ENCODE data around the gene GALNT18.
"Not testable (repeated sequence)": the region's sequence is repeated elsewhere in the genome, so short reads cannot be mapped to it uniquely, and the experiment has no call there.

GALNT18 gene

DNA sequence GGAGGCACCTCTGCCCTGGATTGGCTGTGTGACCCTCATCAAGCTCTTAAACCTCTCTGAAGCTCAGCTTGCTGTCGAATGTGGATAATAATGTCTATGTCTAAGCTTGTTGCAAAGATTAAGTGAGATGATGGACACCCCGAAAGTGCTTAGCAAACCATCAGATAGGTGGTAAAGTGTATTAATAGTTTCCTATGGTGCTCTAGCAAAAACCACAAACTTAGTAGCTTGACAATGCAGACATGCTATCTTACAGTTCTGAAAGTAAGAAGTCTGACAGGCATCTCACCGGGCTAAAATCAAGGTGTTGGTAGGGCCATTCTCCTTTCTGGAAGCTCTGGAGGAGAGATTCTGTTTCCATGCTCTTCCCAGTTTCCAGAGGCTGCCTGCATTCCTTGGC lies 162.2 kb downstream of the GALNT18 start:
- no peak for DNase-seq (ENCODE audit: low read depth in 2 of 2)

DNA sequence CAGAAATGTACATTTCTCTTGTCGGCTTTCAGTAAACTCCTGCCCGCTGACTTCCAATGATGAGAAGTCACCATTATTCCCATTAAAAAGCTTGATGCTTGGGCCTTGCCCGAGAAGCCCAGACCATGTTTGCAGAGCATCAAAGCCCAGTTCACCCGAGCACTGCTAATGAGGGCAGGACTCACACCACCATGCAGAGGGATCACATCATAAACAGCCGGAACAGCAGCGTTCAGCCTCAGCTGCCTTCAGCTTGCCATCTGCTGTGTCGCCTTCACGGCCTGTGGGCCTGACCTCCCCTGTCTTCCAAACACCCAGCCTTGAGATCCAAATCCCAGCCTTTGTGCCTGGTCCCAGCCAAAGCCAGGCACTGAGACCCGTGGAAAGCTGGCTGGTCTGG lies 163.3 kb downstream of the GALNT18 start:
- DNase-seq (ENCODE audit: low read depth in 2 of 2): no peak

DNA sequence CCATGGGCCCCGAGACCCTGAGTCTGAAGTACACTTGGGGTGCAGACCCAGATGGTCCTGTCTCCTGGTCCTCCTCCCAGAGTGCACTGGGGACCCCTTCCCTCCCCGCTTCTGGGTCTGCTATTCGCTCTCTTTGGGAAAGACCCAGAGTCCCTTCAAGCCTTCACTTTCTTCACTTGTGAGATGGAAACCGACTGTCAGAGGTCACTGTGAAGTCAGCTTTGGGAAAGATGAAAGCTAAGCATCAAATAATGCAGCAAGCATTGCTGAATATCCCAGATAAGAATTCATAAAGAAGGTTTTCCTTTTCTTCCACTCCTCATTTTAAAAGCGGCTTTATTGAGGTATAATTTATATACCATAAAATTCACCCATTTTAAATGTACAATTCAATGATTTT lies 163.8 kb downstream of the GALNT18 start:
- no peak for DNase-seq (ENCODE audit: low read depth in 2 of 2)

DNA sequence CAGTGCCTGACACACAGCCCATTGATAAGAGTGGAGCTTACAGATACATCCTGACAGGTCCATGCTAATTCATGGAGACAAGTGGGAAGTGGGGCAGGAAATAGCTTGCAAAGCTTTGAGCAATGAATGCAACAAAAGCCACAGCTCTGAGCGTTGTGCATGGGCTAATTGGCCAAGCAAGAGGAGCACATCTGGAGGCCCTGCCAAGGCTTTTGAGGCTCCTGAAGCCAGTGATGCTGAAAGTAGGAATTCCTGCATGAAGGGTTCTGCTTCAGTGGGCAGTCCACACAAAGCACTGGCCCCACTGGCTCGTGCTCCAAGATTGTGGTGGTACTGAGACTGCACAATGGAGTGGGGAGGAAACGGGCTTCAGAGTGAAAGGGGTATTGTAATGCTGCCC lies 164.9 kb downstream of the GALNT18 start:
- DNase-seq (ENCODE audit: low read depth in 2 of 2): no peak

DNA sequence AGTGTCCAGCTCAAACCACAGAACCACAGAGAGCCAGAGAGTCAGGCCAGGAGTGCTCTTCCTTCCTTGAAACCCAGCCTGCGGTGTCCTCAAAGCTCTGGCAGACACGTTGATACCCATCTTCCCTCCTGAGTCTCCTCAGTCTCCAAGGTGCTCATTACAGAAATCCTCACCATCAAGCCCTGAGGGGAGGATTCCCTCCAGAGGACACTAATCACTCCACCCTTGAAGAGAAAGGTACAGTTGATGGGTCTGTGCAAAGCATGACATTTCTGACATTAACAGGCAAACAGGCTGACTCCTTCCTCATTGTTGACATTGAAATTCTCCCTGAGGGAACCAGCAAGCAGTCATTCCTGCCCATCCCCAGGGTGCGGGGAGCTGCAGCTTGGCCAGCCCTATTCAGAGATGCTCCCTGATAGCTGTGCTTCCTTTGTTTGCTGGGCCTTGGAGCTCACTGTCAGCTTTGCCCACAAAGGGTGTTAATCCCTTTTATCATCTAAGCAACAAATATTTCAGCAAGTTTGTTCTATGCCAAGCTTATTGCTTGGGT lies 167.1 kb downstream of the GALNT18 start:
- no peak for DNase-seq (ENCODE audit: low read depth in 2 of 2)

DNA sequence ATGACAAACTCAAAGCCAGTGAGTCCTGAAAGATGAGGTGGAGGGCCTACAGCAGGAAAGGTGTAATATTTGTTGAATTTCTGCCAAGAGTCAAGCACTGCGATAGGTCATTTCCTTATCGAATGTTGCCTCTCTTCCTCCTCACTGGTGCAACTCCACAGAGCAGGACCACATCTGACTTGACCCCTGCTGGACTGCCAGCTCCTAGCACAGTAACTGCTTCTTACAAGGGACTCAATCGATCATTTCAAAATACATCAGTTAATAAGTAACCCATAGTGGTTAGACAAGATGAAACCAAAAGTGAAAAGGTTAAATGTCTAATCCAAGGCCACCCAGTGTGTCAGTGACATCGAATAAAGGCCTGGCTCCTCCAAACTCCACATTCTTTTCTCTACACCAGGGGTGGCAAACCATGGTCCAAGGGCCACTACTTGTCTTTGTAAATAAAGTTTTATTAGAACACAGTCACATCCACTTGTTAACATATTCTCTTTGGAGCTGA lies 170.3 kb downstream of the GALNT18 start:
- DNase-seq (ENCODE audit: low read depth in 2 of 2): no peak

DNA sequence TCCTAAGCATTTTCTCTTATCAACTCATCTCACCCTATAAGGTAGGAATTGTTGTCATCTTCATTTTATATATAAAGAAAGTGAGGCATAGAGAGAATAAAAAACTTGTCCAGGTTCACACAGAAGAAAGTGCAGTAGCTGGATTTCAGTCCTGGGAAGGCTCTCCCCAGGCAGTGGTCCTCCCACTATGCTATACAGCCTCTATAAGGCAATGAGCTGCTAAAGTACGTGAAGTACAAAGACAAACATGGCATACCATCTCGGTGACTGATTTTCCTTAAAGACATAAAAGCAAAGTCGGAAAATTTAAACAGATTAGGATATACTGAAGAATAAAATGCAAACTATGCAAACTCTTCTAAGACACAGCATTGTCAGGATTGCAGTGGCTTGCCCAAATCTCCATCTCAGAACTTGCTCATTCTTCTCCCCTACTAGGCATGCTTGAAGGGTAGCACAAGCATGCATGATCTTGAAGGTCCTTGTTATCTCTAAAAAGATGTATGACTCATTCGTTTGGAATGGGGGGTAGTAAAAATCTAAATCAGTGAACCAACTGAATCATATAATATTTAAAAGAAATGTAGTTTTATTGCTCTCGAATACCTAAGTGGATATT lies 171.0 kb downstream of the GALNT18 start:
- no peak for DNase-seq (ENCODE audit: low read depth in 2 of 2)

DNA sequence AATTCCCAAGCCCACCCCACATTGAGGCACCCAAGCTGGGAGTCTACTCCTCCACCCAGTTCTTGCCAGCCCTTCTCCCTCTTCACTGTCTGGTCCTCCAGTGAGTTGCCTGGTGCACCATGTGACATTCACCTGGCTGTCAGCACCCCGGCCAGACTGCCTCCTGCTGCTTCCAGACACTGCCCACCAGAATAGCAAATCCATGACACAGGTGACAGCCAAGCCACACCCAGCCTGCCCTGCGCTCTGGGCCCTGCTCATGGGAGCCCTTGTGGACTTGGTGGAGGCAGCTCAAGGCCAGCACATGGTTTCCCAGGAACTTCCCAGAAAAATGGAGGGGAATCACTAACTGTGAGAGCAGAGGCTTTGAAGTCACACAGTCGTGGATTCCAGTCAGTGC lies 172.5 kb downstream of the GALNT18 start:
- no peak for DNase-seq (ENCODE audit: low read depth in 2 of 2)

DNA sequence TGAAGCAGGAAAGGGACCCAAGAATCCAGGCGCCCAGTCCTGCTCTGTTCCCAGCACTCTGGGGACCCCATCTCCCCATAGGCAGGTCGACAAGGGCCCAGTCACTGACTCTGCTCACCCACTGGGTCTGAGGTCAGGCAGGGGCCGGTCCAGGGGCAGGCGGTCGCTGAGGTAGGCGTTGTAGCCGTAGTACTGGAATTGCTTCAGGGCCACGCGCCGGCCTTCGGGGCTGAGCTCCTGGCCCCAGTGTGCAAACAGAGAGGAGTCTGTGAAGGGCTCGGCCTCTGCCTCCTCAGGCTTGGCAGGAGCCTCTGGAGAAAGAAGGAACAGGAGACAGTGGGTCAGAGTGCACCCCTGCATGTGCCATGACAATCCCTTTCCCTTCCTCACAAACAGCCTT lies 173.2 kb downstream of the GALNT18 start:
- no peak for DNase-seq (ENCODE audit: low read depth in 2 of 2)

DNA sequence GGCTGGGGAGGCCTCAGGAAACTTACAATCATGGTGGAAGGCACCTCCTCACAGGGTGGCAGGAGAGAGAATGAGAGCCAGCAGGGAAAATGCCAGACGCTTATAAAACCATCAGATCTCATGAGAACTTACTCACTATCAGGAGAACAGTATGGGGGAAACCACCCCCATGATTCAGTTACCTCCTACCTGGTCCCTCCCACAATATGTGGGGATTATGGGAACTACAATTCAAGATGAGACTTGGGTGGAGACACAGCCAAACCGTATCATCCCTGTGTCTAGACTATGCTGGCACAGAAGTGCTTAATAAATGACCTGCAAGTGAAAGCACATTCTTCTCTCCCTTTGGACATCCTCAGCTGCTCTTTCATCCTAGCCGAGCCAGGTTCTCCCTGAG lies 174.2 kb downstream of the GALNT18 start:
- not testable (repeated sequence) for DNase-seq (ENCODE audit: low read depth in 2 of 2)

DNA sequence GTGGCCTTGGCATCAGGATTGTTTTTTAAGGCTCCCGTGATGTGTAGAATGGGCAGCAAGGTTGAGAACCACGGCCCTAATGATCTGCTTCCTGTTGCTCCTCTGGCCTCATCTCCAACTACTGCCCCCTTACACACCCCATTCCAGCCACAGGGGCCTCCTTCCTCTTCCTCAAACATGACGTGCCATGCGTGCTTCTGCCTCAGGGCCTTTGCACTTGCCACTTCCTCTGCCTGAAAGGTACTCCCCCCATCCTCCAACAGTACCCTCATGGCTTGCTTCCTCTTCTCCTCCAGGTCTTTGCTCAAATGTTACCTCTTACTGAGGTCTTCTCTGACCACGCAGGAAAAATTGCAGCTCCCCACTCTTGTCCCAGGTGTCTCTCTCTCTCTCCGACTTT lies 174.8 kb downstream of the GALNT18 start:
- DNase-seq (ENCODE audit: low read depth in 2 of 2): no peak

DNA sequence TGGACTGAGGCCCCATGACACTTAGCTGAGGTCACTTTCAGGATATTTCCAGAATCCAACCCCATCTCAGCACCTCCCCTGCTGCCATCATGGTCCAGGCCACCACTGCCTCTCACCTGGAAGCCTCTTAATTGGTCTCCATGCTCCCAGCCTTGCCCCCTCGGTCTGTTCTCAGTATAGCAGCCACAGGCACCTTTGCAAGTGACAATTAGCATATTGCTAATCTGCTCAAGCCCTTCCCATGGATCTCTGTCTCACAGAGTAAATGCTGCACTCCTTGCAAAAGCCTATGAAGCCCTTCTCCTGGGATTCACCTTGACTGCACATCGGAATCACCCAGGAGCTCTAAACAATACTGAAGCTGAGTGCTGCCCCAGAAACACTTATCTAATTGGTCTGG lies 175.2 kb downstream of the GALNT18 start:
- DNase-seq (ENCODE audit: low read depth in 2 of 2): no peak

DNA sequence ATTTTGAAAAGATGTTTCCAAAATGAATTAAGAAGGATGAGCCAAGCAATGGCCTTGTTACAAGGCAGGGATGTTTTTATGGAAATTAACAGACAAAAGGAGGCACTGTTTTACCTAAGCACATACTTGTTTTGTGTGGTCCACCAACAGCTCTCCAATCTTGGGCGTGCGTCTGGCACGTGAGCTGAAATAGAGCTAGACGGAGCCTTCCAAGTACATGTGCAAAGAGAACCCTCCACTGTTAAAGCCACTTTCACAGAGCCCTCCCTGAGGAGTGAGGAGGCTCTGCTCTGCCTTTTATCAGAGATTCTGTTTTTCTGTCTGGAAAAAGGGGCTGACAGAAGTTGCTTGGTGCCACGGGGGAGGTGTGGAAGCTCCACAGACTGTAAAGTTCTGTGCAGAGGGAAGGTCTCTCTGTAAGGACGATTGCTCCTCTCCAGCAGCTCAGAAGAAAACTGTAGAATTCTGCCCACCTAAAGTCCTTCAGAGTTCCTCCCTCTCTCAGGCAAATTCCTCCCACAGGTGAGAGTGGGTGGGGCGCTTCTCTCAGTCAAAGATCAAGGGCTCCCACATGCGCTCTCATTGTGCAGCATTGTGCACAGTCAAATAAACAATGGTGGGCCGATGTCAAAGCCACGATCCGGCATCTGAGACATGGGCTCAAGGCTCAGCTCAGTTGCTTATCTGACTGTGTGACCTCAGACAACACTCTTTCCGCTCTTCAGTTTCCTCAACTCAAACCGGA lies 176.2 kb downstream of the GALNT18 start:
- DNase-seq (ENCODE audit: low read depth in 2 of 2): no peak

DNA sequence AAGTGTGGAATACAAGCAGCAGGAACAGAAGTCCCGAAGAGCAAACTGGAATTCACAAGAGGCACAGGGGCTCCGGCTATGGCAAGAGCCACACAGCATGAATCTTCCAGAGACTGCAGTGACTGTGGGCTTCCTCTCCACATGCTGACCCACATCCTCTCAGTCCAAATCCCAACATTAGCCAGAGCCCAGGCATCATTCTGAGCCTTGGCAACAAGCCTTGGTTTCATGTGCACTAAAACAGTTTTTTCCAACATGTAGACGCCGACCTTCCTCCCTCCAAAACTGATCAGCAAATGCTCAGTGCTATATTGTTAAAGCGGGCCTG lies 177.0 kb downstream of the GALNT18 start:
- DNase-seq (ENCODE audit: low read depth in 2 of 2): no peak

DNA sequence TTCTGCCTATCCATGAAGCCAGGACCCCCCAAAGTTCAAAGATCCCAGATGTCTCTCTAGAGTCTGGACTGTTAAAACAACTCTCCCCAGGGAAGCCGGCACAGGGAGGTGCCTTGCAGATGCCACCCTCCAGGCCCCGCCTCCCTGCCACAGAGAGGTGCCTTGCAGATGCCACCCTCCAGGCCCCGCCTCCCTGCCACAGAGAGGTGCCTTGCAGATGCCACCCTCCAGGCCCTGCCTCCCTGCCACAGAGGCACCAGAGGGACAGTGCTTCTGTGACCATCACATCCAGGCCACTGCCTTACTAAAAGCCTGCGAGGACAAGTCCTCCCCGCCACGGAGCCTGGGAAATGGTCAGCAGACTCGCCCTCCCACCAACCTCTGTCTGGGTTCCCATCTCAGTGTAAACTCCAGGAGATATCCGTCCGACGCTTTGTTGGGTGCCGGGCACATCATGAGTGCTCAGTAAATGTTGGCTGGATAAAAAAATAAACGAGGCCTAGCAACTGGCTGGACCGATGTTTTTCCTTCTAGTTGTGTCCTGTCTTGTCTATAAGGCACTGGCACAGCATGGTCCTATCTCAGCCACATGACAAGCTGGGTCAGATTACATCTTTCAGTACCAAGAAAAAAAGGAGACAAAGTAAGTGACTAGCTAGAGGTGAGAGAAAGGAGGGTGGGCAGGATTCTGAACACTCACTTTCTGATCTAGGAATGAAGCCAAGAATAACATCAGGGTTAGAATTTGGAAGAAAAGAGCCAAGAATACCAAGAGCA lies 177.6 kb downstream of the GALNT18 start:
- DNase-seq (ENCODE audit: low read depth in 2 of 2): no peak

DNA sequence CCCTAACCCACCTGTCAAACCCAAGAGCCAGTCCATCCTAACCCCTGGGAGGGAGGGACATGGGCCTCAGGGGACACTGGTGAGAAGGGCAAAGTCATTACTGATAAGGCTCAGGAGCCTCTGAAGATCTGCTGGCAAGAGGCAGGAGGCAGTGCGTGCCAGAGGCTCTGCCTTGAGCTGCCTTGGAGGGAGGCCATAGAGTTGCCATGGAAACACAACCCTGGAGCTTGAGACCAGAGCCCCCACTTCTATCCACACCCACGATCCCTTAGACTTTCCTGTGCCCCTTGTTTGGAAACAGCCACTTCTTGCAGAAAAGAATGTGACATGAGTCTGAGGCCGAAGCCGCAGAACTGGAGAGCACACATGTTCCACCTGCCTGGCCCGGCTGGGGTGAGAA lies 179.0 kb downstream of the GALNT18 start:
- no peak for DNase-seq (ENCODE audit: low read depth in 2 of 2)

DNA sequence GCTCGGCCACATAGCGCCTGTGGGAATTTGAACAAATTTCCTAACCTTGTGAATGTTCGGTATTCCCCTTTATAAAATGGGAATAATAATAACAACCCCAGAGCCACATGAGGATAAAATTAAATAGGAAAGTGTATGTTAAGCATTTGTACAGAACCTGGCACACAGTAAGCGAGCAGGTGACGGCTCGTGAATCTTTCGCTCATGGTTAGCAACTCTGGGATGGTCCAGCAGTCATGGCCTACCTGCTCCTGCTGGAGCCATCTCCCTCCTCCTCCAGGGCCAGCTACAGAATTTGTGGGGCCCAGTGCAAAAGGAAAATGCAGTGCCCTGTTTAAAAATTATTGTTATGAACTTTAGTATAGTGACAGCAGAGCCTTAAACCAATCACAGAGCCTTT lies 180.3 kb downstream of the GALNT18 start:
- no peak for DNase-seq (ENCODE audit: low read depth in 2 of 2)

DNA sequence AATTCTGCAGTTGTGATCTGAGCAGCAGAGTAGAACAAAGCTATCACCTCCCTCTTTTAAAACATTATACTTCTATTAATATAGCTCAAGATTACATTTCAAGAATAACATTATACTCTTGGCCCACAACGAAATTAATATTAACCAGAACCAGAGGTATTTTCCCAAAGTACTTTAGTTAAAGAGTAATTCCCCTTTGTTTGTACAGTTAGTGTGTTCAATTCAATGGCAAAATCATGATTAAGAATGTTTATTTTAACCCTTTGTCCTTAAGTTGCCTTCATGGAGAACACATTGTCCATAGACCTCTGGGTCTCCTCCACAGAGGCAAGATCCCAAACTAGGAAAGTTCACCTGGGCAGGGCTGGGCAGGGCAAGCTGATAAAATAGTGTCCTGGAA lies 180.7 kb downstream of the GALNT18 start:
- no peak for DNase-seq (ENCODE audit: low read depth in 2 of 2)

DNA sequence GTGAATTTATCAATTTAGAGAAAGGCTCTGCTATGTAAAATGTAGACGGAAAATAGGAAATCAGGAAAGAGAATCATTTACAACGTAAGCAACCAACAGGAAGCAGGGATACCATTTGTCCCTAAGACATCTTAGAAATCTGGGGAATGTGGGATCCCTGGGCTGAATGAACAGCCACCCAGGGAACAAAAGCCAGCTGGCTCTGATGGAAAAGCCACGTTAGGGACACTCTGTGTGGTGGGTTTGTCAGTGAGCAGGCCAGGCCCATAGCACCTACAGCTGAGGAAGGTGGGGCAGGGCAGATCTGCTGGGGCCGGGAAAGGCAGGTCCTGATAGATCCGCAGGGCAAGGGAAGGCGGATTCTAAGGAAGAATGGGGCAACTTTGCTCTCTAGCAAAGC lies 181.7 kb downstream of the GALNT18 start:
- DNase-seq (ENCODE audit: low read depth in 2 of 2): no peak

DNA sequence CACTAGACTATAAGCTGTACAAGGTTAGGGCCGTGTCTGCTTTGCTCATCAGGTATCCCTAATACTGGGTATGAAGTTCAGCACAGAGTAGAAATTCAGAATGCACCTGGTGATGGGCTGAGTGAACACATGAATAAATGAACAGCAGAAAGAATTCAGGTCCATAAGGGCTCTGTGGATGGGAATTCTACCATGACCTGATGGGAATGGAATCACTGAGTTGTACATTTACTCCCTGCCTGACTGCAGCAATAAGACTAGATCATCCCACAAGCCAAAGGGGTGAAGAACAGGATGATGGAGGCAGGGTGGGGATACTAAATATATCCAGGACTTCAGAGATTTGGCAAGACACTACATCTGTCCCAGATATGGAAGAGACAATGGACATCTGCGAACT lies 182.2 kb downstream of the GALNT18 start:
- DNase-seq (ENCODE audit: low read depth in 2 of 2): no peak

DNA sequence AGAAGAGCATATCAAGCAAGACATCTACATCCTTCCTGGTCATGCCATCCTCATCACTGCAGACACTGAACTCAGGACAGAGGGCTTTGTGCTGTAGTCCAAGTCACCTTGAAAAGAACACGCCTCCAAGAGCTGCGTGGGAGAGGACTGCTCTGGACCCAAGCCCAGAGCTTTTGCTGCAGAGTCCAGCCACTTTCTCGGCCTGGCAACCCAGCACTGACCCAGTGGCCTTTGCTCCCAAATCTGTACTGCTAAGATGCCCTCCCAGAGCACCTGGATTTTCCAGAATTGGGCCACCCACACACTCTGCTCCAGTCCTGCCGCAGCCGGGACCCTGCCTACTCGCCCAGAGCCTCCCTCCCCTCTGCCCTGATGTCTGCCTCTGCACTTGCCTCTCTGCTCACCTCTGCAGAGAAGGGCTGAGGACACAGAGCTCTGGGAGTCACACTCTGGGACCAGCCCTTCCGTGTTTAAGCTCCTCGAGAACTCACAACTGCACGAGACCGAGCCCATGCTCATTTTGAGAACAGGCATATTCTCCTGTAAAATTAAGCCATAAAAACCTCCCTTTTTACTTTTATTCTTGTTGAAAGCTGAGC lies 185.0 kb downstream of the GALNT18 start:
- DNase-seq (ENCODE audit: low read depth in 2 of 2): no peak

DNA sequence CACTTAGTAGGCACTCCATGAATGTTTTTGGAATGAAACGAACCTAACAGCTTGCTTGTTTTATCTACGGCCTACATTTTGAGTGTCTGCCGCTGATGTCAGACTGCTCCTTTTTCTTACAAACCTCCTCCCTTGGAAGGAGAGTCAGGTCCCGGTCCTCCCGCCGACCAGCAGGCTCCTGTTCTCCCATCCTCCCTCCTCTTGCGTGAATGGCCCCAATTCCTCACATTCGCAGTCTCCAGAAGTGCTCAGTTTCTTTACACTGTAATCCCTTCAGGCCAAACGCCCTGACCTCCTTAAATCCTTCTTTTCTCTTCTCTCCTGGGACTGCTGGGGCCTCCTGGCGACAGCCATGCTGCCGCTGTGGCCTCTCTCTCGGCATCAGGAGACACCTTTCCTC lies 186.2 kb downstream of the GALNT18 start:
- DNase-seq (ENCODE audit: low read depth in 2 of 2): no peak

Data from stimulated activated CD8-positive, alpha-beta memory T cell treated with anti-CD3 and anti-CD28 coated beads, Interleukin-2, amount 100 ng/mL, for 1 hour (primary cell).